NCI-H748 (cell line): Measurements from ENCODE around the gene LMF2.

Experiments
- DNase-seq: peaks from one replicate; lab custom pipeline; 2025; ENCODE audit not compliant: unreplicated experiment; lab: John Stamatoyannopoulos, UW

The LMF2 gene

DNA sequence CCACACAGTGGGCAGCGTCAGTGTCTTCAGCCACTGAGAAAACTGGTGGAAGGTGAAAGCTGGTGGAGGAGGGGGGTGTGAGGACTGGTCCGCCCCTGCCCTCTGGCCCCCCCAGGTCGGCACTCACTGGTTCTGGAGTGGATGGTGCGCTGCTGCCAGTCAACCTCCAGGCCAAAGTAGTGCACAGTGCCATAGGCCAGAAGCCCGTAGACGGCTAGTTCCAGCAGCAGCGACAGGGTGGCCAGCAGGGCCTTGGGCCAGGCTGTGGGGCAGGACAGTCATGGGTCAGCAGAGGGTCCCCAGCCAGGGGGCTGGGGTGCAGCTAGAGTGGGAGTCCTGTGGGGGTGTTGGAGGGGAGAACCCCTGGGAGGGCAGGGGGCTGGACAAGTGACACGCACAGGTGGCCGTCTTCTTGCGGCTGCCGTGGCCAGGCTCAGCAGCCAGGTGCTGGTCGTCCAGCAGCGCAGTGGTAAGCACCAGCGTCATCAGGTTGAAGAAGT is 2.2 kb downstream of the LMF2 start:
- no peak for DNase-seq

DNA sequence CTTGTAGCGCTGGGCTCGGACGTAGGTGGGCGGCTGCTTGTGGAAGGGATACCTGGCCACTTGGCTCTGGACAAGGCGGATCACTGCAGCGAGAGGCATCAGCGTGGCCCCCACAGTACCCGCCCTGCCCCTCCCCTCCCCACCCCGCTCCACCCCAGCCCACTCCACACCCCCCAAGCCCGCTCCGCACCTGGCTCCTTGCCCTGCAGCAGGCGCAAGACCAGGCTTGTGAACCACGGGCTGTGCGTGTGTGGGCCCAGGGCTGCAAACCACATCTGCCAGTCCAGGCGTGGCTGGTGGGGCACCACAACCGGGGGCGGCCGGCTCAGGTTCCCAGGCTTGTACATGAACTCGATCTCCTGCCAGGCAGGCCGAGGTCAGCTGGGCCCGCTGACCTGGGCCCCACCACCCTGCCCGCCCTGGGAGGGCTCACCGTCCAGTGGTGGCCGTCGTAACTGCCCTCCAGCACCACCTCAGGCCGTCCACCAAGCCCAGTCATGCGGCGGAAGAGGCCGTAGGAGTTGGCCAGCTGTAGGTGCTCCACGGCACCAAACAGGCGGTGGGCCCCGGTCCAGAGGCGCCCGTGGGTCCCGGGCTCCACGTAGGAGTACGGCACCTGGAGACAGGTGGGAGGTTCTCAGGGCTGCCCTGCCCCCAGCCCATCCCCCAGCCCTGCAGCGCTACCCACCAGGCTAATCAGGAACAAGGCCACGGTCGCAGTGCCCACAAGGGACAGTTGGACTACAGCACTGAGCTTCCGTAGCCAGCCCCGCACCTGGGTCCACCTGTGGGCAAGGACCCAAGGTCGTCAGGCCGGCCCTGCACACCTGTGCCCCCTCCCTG is 2.9 kb downstream of the LMF2 start:
- DNase-seq, result no peak

DNA sequence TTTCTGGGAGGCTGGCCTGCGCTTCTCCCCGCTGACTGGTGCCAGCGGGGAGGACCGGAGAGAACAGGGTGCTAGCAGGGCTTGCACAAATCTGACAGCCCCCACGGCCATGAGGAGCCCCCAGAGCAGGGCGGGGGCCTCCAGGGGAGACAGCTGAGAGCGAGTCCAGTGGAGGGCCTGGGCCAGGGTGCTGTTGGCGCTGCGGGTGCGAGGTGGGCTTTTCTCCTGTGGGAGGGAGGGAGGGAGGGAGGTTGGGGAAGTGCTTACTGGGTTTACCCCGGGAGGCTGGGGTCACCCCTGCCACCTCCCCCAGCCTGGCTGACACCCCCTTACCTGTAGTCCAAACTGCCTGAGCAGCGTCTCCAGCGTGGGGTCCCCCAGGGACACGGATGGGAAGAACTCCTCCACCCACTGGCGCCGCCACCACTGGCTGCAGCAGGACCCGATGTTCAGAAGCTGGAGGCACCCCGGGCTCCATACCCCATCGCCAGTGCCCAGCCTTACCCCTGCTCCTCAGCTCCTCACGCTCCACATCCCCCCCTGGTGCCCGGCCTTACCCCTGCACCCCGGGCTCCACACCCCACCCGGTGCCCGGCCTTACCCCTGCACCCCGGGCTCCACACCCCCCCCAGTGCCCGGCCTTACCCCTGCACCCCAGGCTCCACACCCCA is 3.9 kb downstream of the LMF2 start:
- DNase-seq, result no peak

DNA sequence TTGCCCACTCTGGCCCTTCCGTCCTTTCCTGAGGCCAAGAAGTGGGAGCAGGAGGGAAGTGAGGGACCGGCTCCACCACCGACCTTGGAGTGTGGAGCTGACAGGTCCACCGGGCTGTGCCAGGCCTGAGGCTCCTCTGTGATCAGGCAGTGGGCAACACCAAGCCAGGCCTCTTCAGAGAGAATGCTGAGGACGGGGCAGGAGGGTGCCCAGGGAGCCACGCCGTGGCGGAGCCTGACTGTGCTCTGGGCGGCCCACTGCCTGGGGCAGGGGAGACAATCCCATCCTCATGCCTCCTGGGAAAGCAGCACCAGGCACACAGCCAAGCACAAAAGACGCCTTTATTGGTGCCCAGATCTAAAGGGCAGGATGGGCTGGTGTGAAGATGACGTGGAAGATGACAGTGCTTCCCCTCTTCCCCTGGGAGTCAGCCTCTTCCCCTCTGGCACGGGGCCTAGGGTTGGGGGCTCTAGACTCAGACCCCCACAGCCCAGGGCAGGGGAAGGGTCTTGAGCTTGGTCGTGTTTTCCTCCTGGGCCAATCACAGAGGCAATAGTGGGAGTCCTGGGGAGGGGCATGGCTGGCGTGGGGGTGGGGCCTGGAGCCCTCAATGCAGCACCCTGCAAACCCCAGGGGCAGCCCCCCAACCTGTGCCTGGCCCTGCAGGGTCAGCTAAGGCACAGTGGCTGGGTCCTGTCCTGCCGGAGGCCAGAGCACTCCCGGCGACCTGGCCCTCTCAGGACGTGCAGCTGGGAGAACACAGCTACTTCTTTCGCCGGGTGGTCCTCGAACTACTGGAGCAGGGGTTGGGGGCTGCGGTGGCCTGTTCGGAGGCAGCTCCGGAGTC is 4.7 kb downstream of the LMF2 start:
- DNase-seq, result no peak

DNA sequence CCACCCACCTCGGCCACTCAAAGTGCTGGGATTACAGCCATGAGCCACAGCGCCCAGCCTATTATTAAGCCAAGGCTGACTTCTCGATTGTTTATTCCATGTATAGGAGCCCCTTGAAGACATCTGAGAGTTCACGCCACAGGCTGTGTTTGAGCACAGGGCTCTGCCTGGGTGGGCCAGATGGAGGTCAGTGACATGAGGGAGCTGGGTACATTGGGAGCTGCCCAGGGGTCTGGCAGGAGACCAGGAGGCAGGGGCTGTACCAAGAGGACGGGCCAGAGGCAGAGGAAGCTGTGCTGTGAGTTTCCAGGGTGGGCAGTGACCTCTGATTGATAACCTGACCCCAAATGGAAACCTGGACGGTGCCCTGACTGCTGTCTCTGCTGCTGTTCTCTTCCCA is 5.4 kb downstream of the LMF2 start:
- no peak for DNase-seq

DNA sequence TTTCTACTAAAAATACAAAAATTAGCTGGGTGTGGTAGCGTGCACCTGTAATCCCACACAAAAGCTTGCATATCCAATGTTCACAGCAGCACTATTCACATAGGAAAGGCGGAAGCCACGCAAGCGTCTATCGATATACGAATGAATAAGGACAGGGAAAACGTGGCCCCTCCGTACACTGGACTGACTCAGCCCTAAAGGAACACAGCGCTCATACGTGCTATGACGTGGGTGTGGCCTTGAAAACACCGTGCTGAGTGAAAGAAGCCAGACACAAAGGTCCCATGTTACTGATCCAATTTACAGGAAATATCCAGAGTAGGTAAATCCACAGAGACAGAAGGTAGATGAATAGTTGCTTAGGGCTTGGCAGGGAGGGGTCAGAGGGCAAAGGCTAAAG is 7.0 kb downstream of the LMF2 start:
- no peak for DNase-seq

DNA sequence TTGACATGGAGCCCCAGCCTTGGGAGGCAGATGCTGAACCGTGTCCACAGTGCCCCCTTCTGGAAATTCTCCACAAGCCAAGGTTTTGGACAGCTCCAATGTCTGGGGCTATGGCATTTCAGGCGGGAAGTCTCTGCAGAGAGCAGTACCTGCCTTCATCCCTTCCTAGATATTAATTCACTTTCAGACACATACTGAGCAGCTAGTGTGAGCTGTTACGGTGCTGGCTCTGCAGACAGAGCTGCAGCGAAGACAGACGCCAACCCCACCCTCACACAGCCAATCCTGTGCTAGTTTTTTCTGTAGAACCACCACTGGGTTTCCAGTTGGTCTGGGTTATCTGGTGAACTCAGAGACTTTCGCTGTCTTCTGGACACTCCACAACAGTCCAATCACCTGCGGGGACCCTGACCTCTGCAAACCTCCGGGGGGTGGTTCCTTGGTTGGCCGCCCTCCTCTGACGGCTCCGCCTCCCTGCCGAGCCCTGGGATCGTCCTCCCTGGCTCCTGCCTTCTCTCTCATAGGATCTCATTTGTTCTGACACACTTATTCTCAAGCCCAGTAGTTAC is 9.1 kb downstream of the LMF2 start:
- peak; percentile 90 for DNase-seq

DNA sequence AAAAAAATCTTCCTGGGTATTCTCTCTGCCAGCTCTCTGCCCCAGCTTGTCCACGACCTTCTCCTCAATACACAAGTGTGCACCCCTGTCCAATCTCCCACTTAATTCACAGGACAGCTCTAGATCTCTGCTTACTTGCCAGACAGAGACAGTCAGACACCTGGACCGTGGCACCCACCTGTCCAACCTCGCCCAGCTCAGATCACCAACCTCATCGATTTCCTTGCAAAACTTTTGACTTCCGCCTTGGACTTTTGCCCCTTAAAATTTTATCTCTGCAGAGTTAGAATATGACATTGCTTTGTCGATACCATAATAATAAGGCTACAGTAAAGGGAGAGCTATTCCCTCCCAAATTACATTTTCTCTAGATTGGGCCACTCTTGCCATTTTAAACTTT is 10.4 kb downstream of the LMF2 start:
- DNase-seq, result no peak

DNA sequence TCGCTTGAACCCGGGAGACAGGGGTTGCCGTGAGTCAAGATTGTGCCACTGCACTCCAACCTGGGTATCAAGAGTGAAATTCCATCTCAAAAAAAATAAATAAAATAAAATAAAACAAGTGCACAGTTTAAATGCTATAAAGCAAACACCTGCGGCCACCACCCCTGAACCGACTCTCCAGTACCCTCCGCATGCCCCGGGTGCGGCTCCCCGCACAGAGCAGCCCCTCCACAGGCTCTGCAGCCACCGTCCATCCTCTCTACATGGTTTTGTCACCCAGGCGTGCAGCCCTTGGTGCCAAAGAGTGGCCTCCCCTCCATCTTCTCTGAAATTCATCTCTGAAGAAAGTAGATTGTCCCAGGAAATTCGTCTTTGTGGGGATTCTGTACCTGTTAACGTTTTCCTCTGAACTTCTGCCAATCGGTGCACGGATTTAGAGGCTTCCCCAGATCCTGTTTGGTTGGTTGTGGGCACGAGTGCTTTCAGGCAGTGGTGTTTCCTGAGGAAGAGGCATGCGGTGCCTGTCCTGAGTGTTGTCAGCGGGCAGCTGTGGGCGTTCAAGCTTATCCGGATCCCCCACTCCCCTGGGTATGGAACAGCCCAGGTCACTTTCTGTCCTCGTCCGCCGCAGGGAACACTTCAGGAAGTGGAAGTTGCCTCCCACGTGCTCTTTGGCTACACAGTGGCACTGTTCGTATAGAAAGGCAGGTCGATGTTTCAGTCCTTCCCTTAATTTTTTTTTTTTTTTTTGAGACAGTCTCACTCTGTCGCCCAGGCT is 16.8 kb downstream of the LMF2 start:
- no peak for DNase-seq

DNA sequence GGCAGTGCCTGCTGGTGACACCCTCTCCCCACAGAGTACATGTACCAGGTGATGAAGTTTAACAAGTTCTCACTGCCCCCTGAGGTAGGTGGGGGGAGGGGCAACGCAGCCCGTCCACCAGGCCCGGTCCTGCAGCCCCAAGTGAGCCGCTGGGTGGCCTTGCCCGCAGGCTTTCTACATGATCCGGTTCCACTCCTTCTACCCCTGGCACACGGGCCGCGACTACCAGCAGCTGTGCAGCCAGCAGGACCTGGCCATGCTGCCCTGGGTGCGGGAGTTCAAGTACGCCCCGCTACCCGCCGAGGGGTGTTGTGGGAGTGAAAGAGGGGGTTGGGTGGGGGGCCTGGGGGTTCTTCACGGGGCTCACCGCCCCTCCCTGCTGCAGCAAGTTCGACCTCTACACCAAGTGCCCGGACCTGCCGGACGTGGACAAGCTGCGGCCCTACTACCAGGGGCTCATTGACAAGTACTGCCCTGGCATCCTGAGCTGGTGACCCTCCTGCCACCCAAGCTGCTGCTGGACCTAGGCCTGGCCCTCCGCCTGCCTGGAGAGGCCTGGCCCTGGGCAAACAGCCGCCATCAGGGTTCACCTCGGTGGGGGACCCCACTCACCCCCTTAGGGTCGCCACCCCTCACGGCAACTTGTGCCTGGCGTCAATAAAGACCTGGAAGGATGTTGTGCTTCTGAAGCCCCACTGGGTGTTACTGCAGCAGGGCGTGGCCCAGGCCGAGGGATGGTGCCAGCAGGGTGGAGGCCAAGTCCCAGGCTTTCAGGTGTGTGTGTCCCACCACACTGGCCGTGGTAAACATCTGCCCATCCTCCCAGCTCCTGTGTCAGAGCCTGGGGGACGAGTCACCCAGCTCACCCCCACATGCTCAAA is 17.9 kb downstream of the LMF2 start:
- DNase-seq, result no peak

DNA sequence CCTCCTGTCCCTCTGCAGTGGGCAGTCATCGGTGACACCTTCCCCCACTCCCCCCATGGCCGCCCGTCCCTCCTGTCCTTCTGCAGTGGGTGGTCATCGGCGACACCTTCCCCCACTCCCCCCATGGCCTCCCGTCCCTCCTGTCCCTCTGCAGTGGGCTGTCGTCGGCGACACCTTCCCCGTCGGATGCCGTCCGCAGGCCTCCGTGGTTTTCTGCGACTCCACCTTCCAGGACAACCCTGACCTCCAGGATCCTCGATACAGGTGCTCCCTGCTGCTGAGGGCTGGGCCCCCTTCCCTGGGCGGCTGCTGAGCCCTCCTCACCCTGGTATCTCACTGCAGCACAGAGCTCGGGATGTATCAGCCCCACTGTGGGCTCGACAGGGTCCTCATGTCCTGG is 18.6 kb downstream of the LMF2 start:
- DNase-seq, result no peak

DNA sequence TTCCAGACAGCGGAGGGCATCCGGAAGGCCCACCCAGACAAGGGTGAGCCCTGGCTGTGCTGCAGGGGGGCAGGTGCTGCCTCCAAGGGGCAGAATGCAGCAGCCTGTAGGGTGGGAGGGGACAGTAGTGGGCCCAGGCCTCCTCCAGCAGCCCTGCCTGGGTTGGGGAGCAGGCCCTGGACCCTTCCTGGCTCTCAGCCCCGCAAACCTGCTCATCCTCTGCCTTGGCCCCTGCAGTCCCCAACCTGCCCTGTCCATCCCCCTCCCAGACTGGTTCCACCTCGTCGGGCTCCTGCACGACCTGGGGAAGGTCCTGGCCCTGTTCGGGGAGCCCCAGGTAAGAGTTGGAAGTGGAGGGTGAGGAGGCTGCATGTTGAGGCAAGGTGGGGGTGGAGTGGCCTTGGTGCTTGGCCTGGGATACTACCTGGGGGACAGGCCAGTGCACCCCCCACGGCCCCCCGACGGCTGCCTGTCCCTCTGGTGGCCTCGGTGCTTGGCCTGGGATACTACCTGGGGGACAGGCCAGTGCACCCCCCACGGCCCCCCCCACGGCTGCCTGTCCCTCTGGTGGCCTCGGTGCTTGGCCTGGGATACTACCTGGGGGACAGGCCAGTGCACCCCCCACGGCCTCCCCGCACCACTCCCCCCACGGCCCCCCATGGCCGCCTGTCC is 19.4 kb downstream of the LMF2 start:
- no peak for DNase-seq

DNA sequence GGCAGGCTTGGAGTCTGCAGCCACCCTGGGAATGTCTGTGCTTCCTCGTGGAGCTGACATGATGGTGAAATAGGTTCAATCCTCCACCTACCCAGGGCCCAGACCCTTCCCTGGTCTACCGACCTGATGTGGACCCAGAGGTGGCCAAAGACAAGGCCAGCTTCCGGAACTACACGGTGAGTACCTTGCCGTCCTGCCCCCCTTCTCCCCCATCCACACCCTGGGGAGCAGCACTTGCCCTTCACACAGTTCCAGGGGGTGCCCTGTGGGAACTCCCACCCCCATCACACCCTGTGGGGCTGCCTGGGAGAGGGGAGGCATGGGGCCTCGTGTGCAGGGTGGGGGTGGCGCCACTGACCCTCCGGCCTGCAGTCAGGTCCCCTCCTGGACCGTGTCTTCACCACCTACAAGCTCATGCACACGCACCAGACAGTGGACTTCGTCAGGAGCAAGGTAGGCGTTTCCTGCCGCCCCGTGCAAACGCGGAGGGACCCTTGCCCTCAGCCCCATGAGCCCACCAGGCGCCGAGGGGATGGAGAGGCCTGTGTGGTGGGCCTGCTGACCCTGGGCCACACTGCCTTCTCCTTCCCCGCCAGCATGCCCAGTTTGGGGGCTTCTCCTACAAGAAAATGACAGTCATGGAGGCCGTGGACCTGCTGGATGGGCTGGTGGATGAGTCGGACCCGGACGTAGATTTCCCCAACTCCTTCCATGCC is 20.1 kb downstream of the LMF2 start:
- DNase-seq, result no peak

DNA sequence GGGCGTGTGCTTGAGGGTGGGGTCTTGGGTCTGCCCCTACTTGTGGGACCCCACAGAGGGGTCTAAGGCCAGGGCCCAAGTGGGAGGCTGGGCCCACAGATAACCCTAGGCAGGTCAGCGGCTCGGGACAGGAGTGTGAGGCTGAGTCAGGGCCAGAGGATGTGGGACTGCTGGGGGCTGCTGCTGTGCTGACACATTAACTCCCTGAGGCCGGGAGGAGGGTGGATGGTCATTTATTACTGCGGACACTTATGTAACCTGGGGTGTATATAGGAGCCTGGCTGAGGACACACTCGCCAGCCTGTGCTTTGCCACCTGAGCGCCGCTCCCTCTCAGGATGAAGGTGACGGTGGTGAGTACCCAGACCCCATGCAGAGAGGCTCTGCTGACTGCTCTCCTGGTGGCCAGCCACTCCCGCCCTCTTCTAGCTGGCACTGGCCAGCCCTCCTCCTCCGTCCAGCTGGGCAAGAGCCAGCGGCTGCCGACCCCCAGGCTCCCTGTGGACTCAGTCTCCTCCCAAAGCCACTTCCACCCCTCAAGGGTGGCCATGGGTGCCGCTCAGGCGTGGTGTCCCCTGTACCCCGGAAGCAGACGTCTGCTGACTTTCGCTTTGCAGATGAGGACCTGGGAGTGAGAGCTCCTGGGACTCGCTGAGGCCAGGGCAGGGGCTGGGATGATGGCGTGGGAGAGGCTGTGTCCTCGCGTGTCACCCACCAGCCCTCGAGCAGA is 20.8 kb downstream of the LMF2 start, which contains the start of gene MIOX:
MIOX (plus strand) TSS at position 299 of the 729 bp plus-strand sequence; CDS start at position 338, 39 bp downstream.
- no peak for DNase-seq

DNA sequence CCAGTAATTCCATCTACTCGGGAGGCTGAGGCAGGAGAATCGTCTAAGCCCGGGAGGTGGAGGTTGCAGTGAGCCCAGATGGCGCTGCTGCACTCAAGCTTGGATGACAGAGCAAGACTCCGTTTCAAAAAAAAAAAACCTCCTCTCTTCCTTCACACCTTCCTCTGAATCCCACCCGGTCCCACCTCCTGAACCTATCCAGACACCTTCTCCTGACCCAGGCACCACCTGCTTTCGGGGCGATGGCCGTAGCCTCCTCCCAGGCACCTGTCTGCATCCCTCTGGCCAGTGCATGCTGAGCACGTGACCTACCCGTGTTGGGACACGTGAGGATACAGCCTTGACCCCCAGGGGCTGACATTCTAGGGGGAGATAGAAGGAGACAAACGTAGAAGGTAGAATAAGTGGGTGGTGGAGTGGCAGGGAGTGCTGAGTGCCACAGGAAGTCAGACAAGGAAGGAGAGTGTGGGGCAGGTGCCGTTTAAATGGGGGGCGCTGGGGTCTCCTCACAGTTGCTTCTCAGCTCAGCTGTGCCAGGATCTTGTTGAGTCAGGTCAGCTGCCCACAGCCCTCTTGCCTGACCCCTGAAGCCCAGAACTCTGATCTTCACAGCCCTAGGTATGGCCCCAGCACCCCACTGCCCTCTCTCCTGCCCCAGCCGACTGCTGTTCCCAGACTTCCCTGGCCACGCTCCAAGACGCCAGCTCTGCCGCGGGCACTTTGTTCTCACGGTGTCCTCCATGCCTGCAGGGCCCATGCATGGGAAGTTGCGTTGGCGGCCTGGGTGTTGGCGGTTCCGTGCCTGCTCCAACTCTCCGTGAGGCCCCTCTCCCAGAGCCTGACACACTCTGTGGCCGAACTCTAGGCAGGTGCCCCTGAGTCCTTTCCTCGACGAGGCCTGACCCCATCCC is 22.0 kb downstream of the LMF2 start:
- no peak for DNase-seq
